B cell (primary cell): Measurements from ENCODE around the gene KCNJ10. TPM values are rescaled to one million over a fixed set of nuclear protein-coding genes. Genes with fewer than 3 reads are reported as not detected.

ENCODE experiments used
- ATAC-seq: fragments of 200-7000 bp; cut with Tn5 transposase; one replicate; pipeline ENCODE4 v1.10.0; 2021; ENCODE audit warnings: low read depth, mild to moderate bottlenecking, moderate number of reproducible peaks, moderate library complexity
- CTCF ChIA-PET: fragments of 350-600 bp; sonication (Branson Sonifier 250); formaldehyde crosslinking; loops from one replicate; lab custom pipeline; 2021; ENCODE audit warnings: antibody characterized with exemption, inconsistent platforms; lab: Charles Lee
- POLR2A ChIA-PET: fragments of 350-600 bp; sonication (Branson Sonifier 250); formaldehyde crosslinking; loops from one replicate; lab custom pipeline; 2021; ENCODE audit warnings: antibody characterized with exemption; lab: Charles Lee
- DNase-seq: peaks from one replicate; pipeline ENCODE4 v3.0.0; 2013
- H2AFZ ChIP-seq: 2 replicates; pipeline ENCODE4 v1.6.1; 2012; ENCODE audit warnings: mild to moderate bottlenecking, low read depth, low read length; ENCODE audit not compliant: insufficient read depth, poor library complexity, severe bottlenecking
- H3K27ac ChIP-seq, 2 donors: 1 replicate in 1 of 2; 2 replicates in 1 of 2; pipeline ENCODE4 v1.5.1; 2012 to 2013; ENCODE audit warnings: low read length in 2 of 2, mild to moderate bottlenecking in 2 of 2, moderate library complexity in 1 of 2
- H3K27me3 ChIP-seq, 4 experiments: fragments of 200-600 bp in 1 of 4; sonication (generic) in 1 of 4; replicated peaks in 1 of 4; 1 replicate in 2 of 4; 2 replicates in 2 of 4; pipeline versions ENCODE4 v1.6.1 to v1.7.0; 2013 to 2016; ENCODE audit warnings: low read length in 3 of 4, mild to moderate bottlenecking in 2 of 4, mixed read lengths in 1 of 4, moderate library complexity in 1 of 4; ENCODE audit not compliant: insufficient read depth in 4 of 4, control insufficient read depth in 3 of 4; ENCODE audit errors: control extremely low read depth in 1 of 4
- H3K36me3 ChIP-seq, 2 experiments: replicated peaks in 1 of 2; 1 replicate in 1 of 2; 2 replicates in 1 of 2; pipeline versions ENCODE4 v1.6.1 to v1.7.1; 2013; ENCODE audit warnings: low read length in 1 of 2; ENCODE audit not compliant: insufficient read depth in 2 of 2, control insufficient read depth in 1 of 2; ENCODE audit errors: control extremely low read depth in 1 of 2, extremely low read depth in 1 of 2
- H3K4me1 ChIP-seq, 2 donors: fragments of 200-600 bp in 1 of 2; sonication (generic) in 1 of 2; 1 replicate in 1 of 2; 2 replicates in 1 of 2; pipeline versions ENCODE4 v1.5.1 to v1.6.1; 2013 to 2017; ENCODE audit warnings: low read length in 2 of 2; ENCODE audit not compliant: control insufficient read depth in 2 of 2, insufficient read depth in 2 of 2
- H3K4me2 ChIP-seq: replicated peaks from 2 replicates; pipeline ENCODE3; 2012; ENCODE audit warnings: mild to moderate bottlenecking, low read depth, low read length; ENCODE audit not compliant: poor library complexity, severe bottlenecking
- H3K4me3 ChIP-seq, 5 experiments: fragments of 200-600 bp in 1 of 5; sonication (generic) in 1 of 5; 1 replicate in 3 of 5; 2 replicates in 2 of 5; pipeline versions ENCODE4 v1.5.1 to v1.7.0; 2011 to 2016; ENCODE audit warnings: low read length in 4 of 5, mild to moderate bottlenecking in 4 of 5, low read depth in 2 of 5, control low read depth in 1 of 5, moderate library complexity in 1 of 5; ENCODE audit not compliant: insufficient read depth in 1 of 5; ENCODE audit errors: control extremely low read depth in 1 of 5, extremely low read depth in 1 of 5
- H3K79me2 ChIP-seq: fragments of 200-600 bp; sonication (generic); one replicate; pipeline ENCODE4 v1.6.0; 2016; ENCODE audit warnings: low read length; ENCODE audit not compliant: control insufficient read depth, insufficient read depth
- H3K9ac ChIP-seq: fragments of 200-600 bp; sonication (generic); 2 replicates; pipeline ENCODE4 v1.6.1; 2017; ENCODE audit warnings: mild to moderate bottlenecking, low read length, moderate library complexity
- H3K9me3 ChIP-seq, 3 donors: one replicate each; pipeline versions ENCODE4 v1.6.1 to v1.7.1; 2013; ENCODE audit warnings: low read length in 2 of 3; ENCODE audit not compliant: control insufficient read depth in 2 of 3, insufficient read depth in 1 of 3; ENCODE audit errors: control extremely low read depth in 1 of 3
- H4K20me1 ChIP-seq: 2 replicates; pipeline ENCODE4 v1.6.0; 2012; ENCODE audit warnings: mild to moderate bottlenecking, low read length; ENCODE audit not compliant: insufficient read depth, control insufficient read depth, poor library complexity, severe bottlenecking
- H3K27ac Mint-ChIP-seq: one replicate; pipeline ENCODE4 v1.8.0; 2021; ENCODE audit warnings: mixed read lengths
- H3K27me3 Mint-ChIP-seq: one replicate; pipeline ENCODE4 v1.8.0; 2021; ENCODE audit warnings: mixed read lengths
- H3K4me1 Mint-ChIP-seq: one replicate; pipeline ENCODE4 v1.8.0; 2021; ENCODE audit warnings: mixed read lengths
- H3K4me3 Mint-ChIP-seq: one replicate; pipeline ENCODE4 v1.8.0; 2021; ENCODE audit warnings: mixed read lengths
- H3K9me3 Mint-ChIP-seq: one replicate; pipeline ENCODE4 v1.8.0; 2022; ENCODE audit warnings: mixed read lengths; ENCODE audit not compliant: insufficient read depth
- EZH2 ChIP-seq: IDR thresholded peaks from 2 replicates; pipeline ENCODE4 v1.6.1; 2012; ENCODE audit warnings: borderline replicate concordance, low read depth, mild to moderate bottlenecking, moderate library complexity, low read length; ENCODE audit not compliant: insufficient read depth, poor library complexity, severe bottlenecking
- WGBS: methylation state at CpG from one replicate; pipeline ENCODE4 v1.1.5; 2013; ENCODE audit warnings: missing lambda C conversion rate; ENCODE audit not compliant: insufficient coverage; 5-methylcytosine and 5-hydroxymethylcytosine counted together
- intact Hi-C: fragments of 100-400 bp; cut with micrococcal nuclease; formaldehyde crosslinking; loops from one replicate; pipeline ENCODE4 v1.10.0; 2022
- polyA plus RNA-seq: library from polyadenylated mRNA; depleted of rRNA; stranded (reverse); fragments of >200 nt; gene quantifications from 2 replicates; pipeline ENCODE4 v1.2.3, GENCODE V29; 2012
- total RNA-seq, 2 donors: library from RNA; stranded (reverse); fragments of 120-200 nt in 1 of 2; gene quantifications; 1 replicate in 1 of 2; 2 replicates in 1 of 2; pipeline versions ENCODE4 v1.2.3 to v1.2.4, GENCODE V29; 2013 to 2022
- TF ChIP-seq, protein P1 (sequence below): fragments of 200-600 bp; IDR thresholded peaks from one replicate; pipeline ENCODE4 v1.8.0; 2022; ENCODE audit warnings: antibody characterized with exemption, mild to moderate bottlenecking

The KCNJ10 gene
- total and polyA plus RNA-seq, 2 donors (not counting 1 experiment from before 2014, with no cell fraction given) = not detected

DNA sequence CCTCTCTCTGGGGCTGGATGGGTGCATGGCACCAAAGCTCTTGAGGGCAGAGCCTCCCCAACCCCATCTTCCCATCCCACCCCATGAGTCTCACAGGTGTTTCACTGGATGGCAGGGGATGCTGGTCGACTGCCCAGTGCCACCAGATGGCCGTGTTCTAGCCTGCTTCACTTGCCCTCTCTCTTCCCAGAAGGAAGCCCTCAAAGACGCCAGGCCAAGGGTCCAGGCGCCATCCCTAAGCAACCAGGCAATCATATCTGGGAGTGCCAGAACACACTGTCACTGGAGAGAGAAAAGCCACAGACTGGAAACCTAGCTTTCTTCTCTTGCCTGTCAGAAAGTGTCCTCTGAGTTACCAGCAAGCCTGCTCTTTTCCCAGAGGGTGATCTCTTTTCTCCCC lies 64.9 kb downstream of the KCNJ10 start:
- no peak overlapping the region for H2AFZ ChIP-seq
- intact Hi-C loops = no loop called here
- WGBS = 83% methylated on average over 4 of the region's 4 CpGs

GRCh38 chr1:160004425-160004824 lies 65.5 kb downstream of the KCNJ10 start:
- H3K4me2 ChIP-seq = no peak overlapping the region
- TF ChIP-seq, protein P1, sequence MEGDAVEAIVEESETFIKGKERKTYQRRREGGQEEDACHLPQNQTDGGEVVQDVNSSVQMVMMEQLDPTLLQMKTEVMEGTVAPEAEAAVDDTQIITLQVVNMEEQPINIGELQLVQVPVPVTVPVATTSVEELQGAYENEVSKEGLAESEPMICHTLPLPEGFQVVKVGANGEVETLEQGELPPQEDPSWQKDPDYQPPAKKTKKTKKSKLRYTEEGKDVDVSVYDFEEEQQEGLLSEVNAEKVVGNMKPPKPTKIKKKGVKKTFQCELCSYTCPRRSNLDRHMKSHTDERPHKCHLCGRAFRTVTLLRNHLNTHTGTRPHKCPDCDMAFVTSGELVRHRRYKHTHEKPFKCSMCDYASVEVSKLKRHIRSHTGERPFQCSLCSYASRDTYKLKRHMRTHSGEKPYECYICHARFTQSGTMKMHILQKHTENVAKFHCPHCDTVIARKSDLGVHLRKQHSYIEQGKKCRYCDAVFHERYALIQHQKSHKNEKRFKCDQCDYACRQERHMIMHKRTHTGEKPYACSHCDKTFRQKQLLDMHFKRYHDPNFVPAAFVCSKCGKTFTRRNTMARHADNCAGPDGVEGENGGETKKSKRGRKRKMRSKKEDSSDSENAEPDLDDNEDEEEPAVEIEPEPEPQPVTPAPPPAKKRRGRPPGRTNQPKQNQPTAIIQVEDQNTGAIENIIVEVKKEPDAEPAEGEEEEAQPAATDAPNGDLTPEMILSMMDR = no peak
- TF ChIP-seq EZH2 = no peak

More for the DNA sequence above, 64.9 kb downstream of the KCNJ10 start:
- ChIA-PET CTCF (interaction anchor here (1.0 to 11.2 kb wide), 11 partner anchors 11 to 791 kb away, joined by 3 to 252 read pairs (median 5); partner anchors contain the start of genes DUSP23, FCRL6 and PIGM), POLR2A (no interaction called here)
- Histone ChIP-seq H3K79me2 (no peaks in the 10 kb centered on the region), H3K36me3 (no peaks in the 10 kb centered on the region), H3K4me3 (no peak overlapping the region), H3K9me3 (no peaks in the 10 kb centered on the region), H3K27me3 (peaks cover 0 to 2% (median 0%) of the 10 kb centered on the region in 4 experiments), H3K27ac (no peak overlapping the region), H3K4me1 (no peaks in the 10 kb centered on the region), H3K9ac (no peak overlapping the region), H3K4me2 (no peak overlapping the region), H4K20me1 (no peaks in the 10 kb centered on the region)
- no peak overlapping the region for H3K27ac Mint-ChIP-seq
- peaks cover 8% of the 10 kb centered on the region for H3K27me3 Mint-ChIP-seq
- TF ChIP-seq, protein P1 = no peak
- no peak for TF ChIP-seq EZH2
- H3K9me3 Mint-ChIP-seq = no peaks in the 10 kb centered on the region
- no peak overlapping the region for H3K4me3 Mint-ChIP-seq
- no peak for DNase-seq
- H3K4me1 Mint-ChIP-seq = no peaks in the 10 kb centered on the region
- ATAC-seq = no peak

More at GRCh38 chr1:160004425-160004824, 65.5 kb downstream of the KCNJ10 start:
- no peaks in the 10 kb centered on the region for H3K4me1 ChIP-seq
- H3K27me3 Mint-ChIP-seq = peaks cover 5% of the 10 kb centered on the region
- no peak overlapping the region for H2AFZ ChIP-seq
- H3K79me2 ChIP-seq = no peaks in the 10 kb centered on the region
- H3K4me3 ChIP-seq = no peak overlapping the region
- H3K36me3 ChIP-seq = no peaks in the 10 kb centered on the region
- no peak overlapping the region for H3K27ac Mint-ChIP-seq
- no peaks in the 10 kb centered on the region for H3K9me3 Mint-ChIP-seq
- H3K9ac ChIP-seq = no peak overlapping the region
- H3K27me3 ChIP-seq = peaks cover 0 to 2% (median 0%) of the 10 kb centered on the region in 4 experiments
- H3K4me1 Mint-ChIP-seq = no peaks in the 10 kb centered on the region
- intact Hi-C loops = no loop called here
- CTCF ChIA-PET = interaction anchor here (0.9 to 11.2 kb wide), 8 partner anchors 11 to 852 kb away, joined by 3 to 252 read pairs (median 6); partner anchors contain the start of genes FCRL6 and PIGM
- ATAC-seq (no peak), DNase-seq (no peak)
- H3K9me3 ChIP-seq = no peaks in the 10 kb centered on the region
- H3K4me3 Mint-ChIP-seq = no peak overlapping the region
- H3K27ac ChIP-seq = no peak overlapping the region
- POLR2A ChIA-PET = no interaction called here
- no peaks in the 10 kb centered on the region for H4K20me1 ChIP-seq
- WGBS = 100% methylated on average over 2 of the region's 2 CpGs
